Osteoblast (primary cell): Measurements from ENCODE around the gene FOXA3. TPM values are rescaled to one million over a fixed set of nuclear protein-coding genes. Genes with fewer than 3 reads are reported as not detected.
A peak's percentile ranks its signal among the peaks of the same experiment; 100 is the strongest.

Experiments
- DNase-seq: peaks from one replicate; pipeline ENCODE4 v3.0.0; 2011; ENCODE audit warnings: low spot score, mixed read lengths; ENCODE audit not compliant: insufficient read length; ENCODE audit errors: missing footprints
- H2AFZ ChIP-seq: 2 replicates; pipeline ENCODE4 v1.6.0; 2011; ENCODE audit warnings: mild to moderate bottlenecking, low read length
- H3K27ac ChIP-seq: 2 replicates; pipeline ENCODE4 v1.5.1; 2011; ENCODE audit warnings: mild to moderate bottlenecking, low read depth, low read length, moderate library complexity
- H3K27me3 ChIP-seq: 2 replicates; pipeline ENCODE4 v1.6.0; 2012; ENCODE audit warnings: mild to moderate bottlenecking, control low read depth, inconsistent platforms, low read length, moderate library complexity; ENCODE audit not compliant: insufficient read depth
- H3K36me3 ChIP-seq: 2 replicates; pipeline ENCODE4 v1.5.1; 2011; ENCODE audit warnings: mild to moderate bottlenecking, low read length, control low read depth, moderate library complexity; ENCODE audit not compliant: insufficient read depth
- H3K4me1 ChIP-seq: 2 replicates; pipeline ENCODE4 v1.5.1; 2011; ENCODE audit warnings: mild to moderate bottlenecking, low read length, control low read depth, moderate library complexity; ENCODE audit not compliant: insufficient read depth
- H3K4me2 ChIP-seq: 2 replicates; pipeline ENCODE4 v1.6.0; 2011; ENCODE audit warnings: mild to moderate bottlenecking, low read length; ENCODE audit not compliant: insufficient read depth
- H3K4me3 ChIP-seq: fragments of 200-600 bp; sonication (generic); 3 replicates; pipeline ENCODE4 v1.5.1; 2012; ENCODE audit warnings: mild to moderate bottlenecking, low read length, inconsistent platforms; ENCODE audit not compliant: insufficient read depth
- H3K79me2 ChIP-seq: 2 replicates; pipeline ENCODE4 v1.6.0; 2012; ENCODE audit warnings: mild to moderate bottlenecking, low read length, control low read depth, inconsistent platforms; ENCODE audit not compliant: insufficient read depth
- H3K9me3 ChIP-seq: 2 replicates; pipeline ENCODE4 v1.5.1; 2011; ENCODE audit warnings: low read depth, low read length, control low read depth
- H4K20me1 ChIP-seq: 2 replicates; pipeline ENCODE4 v1.6.0; 2012; ENCODE audit warnings: mild to moderate bottlenecking, low read length, control low read depth; ENCODE audit not compliant: insufficient read depth
- CTCF ChIP-seq: IDR thresholded peaks from 2 replicates; pipeline ENCODE4 v1.5.1; 2011; ENCODE audit warnings: mild to moderate bottlenecking, low read depth, low read length, moderate library complexity; ENCODE audit errors: extremely low read depth
- total RNA-seq: library from RNA; depleted of rRNA; stranded (reverse); fragments of >200 nt; gene quantifications from 2 replicates; pipeline ENCODE4 v1.2.3, GENCODE V29; 2012

The FOXA3 gene
- total RNA-seq, 1 donor: not detected

DNA sequence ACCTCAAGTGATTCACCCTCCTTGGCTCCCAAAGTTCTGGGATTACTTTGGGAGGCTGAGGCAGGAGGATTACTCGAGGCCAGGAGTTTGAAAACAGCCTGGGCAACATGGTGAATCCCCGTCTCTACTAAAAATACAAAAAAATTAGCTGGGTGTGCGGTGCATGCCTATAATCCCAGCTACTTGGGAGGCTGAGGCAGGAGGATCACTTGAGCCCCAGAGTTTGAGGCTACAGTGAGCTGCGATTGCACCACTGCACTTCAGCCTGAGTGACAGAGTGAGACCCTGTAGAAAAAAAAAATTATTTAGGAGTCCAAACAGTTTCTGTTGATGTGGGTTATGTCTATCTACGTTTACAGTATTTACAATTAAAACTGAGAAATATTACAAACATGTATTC is 6.7 kb downstream of the FOXA3 start:
- H4K20me1 ChIP-seq: no peaks in the 10 kb centered on the region
- H3K27ac ChIP-seq: no peak overlapping the region
- no peaks in the 10 kb centered on the region for H3K36me3 ChIP-seq
- TF ChIP-seq CTCF: no peak
- peaks cover 27% of the 10 kb centered on the region for H3K27me3 ChIP-seq
- no peaks in the 10 kb centered on the region for H3K79me2 ChIP-seq
- H3K4me3 ChIP-seq: no peak overlapping the region
- H3K9me3 ChIP-seq: no peaks in the 10 kb centered on the region
- no peak overlapping the region for H2AFZ ChIP-seq
- H3K4me2 ChIP-seq: no peak overlapping the region
- no peaks in the 10 kb centered on the region for H3K4me1 ChIP-seq
- no peak for DNase-seq

DNA sequence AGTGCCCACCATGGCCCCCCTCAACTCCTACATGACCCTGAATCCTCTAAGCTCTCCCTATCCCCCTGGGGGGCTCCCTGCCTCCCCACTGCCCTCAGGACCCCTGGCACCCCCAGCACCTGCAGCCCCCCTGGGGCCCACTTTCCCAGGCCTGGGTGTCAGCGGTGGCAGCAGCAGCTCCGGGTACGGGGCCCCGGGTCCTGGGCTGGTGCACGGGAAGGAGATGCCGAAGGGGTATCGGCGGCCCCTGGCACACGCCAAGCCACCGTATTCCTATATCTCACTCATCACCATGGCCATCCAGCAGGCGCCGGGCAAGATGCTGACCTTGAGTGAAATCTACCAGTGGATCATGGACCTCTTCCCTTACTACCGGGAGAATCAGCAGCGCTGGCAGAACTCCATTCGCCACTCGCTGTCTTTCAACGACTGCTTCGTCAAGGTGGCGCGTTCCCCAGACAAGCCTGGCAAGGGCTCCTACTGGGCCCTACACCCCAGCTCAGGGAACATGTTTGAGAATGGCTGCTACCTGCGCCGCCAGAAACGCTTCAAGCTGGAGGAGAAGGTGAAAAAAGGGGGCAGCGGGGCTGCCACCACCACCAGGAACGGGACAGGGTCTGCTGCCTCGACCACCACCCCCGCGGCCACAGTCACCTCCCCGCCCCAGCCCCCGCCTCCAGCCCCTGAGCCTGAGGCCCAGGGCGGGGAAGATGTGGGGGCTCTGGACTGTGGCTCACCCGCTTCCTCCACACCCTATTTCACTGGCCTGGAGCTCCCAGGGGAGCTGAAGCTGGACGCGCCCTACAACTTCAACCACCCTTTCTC is 8.2 kb downstream of the FOXA3 start:
- DNase-seq: peak; percentile 47
- Histone ChIP-seq H3K79me2 (no peaks in the 10 kb centered on the region), H2AFZ (no peak overlapping the region), H4K20me1 (no peaks in the 10 kb centered on the region), H3K27me3 (peaks cover 14% of the 10 kb centered on the region), H3K36me3 (no peaks in the 10 kb centered on the region), H3K4me1 (peaks cover 3% of the 10 kb centered on the region), H3K4me3 (no peak overlapping the region), H3K4me2 (no peak overlapping the region), H3K27ac (no peak overlapping the region), H3K9me3 (no peaks in the 10 kb centered on the region)
- no peak for TF ChIP-seq CTCF

GRCh38 chr19:45873219-45873772 is 9.2 kb downstream of the FOXA3 start:
- Histone ChIP-seq H3K36me3 (no peaks in the 10 kb centered on the region), H3K4me1 (peaks cover 3% of the 10 kb centered on the region), H2AFZ (no peak overlapping the region), H3K79me2 (no peaks in the 10 kb centered on the region), H3K9me3 (no peaks in the 10 kb centered on the region), H3K4me2 (no peak overlapping the region), H4K20me1 (no peaks in the 10 kb centered on the region), H3K27me3 (peaks cover 13% of the 10 kb centered on the region), H3K27ac (no peak overlapping the region), H3K4me3 (no peak overlapping the region)
- TF ChIP-seq CTCF: no peak
- DNase-seq: peak; percentile 45

DNA sequence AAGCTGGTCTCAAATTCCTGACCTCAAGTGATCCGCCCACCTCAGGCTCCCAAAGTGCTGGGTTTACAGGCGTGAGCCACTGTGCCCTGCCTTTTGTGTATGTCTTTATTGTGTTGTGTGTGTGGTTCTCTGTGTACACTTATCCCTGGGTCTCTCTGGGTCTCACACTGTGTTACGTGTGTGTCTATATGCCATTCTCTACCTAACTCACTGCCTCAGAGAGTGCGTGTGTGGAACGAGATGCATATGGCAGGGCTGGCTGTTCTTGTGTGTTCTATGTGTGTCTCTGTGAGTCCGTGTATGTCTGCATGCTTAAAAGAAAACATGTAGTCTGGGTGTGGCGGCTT is 10.5 kb downstream of the FOXA3 start:
- peak; percentile 27 for DNase-seq
- no peak for TF ChIP-seq CTCF
- Histone ChIP-seq H3K9me3 (no peaks in the 10 kb centered on the region), H3K36me3 (no peaks in the 10 kb centered on the region), H2AFZ (no peak overlapping the region), H3K27ac (no peak overlapping the region), H3K79me2 (no peaks in the 10 kb centered on the region), H3K27me3 (peaks cover 9% of the 10 kb centered on the region), H3K4me2 (no peak overlapping the region), H4K20me1 (no peaks in the 10 kb centered on the region), H3K4me1 (peaks cover 3% of the 10 kb centered on the region), H3K4me3 (no peak overlapping the region)
